HG03575 (cell line): ENCODE measurements around the gene ERGIC3.

Experiments used
- ATAC-seq: cut with Tn5 transposase; IDR thresholded peaks from one replicate; pipeline ENCODE4 v1.9.1; 2021; ENCODE audit not compliant: unreplicated experiment, insufficient number of reproducible peaks, low FRiP score; ENCODE audit errors: extremely low read depth

Gene ERGIC3

DNA sequence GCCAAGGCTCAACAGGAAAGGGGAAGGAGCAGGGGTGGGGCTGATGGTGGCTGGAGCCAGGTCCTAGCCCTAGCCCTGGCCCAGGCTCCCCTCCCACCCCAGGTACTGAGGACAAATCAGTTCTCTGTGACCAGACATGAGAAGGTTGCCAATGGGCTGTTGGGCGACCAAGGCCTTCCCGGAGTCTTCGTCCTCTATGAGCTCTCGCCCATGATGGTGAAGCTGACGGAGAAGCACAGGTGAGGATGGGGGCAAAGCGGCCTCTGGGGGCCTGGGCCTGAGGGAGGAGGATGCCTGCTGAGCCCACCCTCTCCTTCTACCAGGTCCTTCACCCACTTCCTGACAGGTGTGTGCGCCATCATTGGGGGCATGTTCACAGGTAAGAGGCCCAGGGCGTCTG, 15.0 kb downstream of the ERGIC3 start:
- ATAC-seq: no peak

- no peak for ATAC-seq
These were observed 16.6 kb downstream of the ERGIC3 start for GRCh38 chr20:35558451-35558850.

GRCh38 chr20:35559042-35559693, 17.3 kb downstream of the ERGIC3 start:
- ATAC-seq: no peak

GRCh38 chr20:35560105-35560511, 18.2 kb downstream of the ERGIC3 start:
- no peak for ATAC-seq

DNA sequence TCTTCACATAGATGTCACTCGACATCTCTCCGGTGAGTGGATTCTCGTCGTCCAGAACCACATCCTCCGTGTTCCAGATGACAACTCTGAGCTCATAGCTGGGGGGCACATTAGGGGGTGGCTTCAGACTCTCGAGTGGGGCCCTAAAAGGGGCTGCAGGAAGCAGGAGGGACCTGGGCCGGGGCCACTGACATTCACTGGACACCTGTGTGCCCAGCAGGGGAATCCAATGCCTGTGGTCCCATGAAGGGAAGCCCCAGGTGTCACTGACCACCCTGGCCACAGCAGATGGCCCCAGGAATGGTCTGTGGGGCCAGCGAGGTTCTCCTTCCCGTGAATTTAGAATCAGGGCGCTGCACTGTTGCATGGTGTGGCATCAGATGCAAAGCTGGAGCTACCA, 18.7 kb downstream of the ERGIC3 start:
- no peak for ATAC-seq

- no peak for ATAC-seq
These were observed 19.4 kb downstream of the ERGIC3 start for GRCh38 chr20:35561268-35561667.

DNA sequence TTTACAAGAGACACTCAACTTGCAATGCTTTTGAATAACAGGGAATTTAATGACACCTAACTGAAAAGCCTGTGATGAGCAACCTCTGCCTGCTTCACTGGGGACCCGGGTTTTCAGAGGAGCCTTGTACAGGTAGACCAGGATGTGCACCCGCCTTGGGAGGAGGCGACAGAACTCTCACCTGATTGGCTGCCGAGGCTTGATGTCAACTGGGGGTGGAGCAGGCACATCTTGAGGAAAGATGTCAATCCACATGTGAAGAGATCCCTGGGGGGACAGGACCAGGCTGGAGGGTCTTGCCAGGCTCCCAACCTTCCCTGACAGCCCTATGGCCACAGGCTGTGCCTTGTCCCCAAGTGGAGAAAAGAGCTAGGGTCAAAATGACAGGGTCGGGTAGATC, 19.8 kb downstream of the ERGIC3 start:
- ATAC-seq: no peak

DNA sequence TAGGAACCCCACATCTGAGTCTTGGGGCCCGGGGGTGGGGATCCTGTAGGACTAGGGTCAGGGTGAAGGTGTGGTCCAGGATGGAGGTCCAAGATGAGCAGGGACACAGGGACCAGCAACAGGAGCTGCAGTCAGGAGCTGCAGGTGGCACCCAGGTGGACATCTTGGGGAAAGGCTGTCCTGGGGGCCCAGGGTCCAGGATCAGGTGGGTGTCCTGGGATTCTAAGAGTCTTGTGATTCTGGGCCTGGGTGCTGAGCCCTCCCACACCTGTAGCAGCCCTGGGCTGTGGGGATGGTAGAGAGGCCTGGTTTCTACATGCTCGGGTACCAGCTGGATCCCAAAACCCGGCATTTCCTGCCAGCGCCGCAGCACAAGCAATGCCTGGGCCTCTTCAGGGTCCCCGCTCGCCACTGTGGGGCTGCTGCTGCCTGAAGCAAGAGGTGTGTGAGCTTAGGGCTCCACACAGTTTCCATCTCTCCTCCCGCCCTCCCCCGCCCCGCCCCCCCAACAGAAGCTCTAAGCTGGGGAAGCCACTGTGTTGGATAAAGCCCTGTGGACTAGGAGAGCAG, 20.7 kb downstream of the ERGIC3 start:
- ATAC-seq: no peak

- ATAC-seq: no peak
These were observed 22.0 kb downstream of the ERGIC3 start for GRCh38 chr20:35563834-35564233.

GRCh38 chr20:35564905-35565304, 23.0 kb downstream of the ERGIC3 start:
- ATAC-seq: no peak

GRCh38 chr20:35568645-35569044, 26.8 kb downstream of the ERGIC3 start:
- ATAC-seq: no peak

GRCh38 chr20:35571555-35571954, 29.7 kb downstream of the ERGIC3 start:
- ATAC-seq: no peak

- no peak for ATAC-seq
These were observed 31.0 kb downstream of the ERGIC3 start for GRCh38 chr20:35572838-35573237.

- no peak for ATAC-seq
These were observed 34.1 kb downstream of the ERGIC3 start for GRCh38 chr20:35575958-35576357.

GRCh38 chr20:35576816-35577215, 34.9 kb downstream of the ERGIC3 start:
- no peak for ATAC-seq

GRCh38 chr20:35578469-35578868, 36.6 kb downstream of the ERGIC3 start:
- ATAC-seq: no peak

DNA sequence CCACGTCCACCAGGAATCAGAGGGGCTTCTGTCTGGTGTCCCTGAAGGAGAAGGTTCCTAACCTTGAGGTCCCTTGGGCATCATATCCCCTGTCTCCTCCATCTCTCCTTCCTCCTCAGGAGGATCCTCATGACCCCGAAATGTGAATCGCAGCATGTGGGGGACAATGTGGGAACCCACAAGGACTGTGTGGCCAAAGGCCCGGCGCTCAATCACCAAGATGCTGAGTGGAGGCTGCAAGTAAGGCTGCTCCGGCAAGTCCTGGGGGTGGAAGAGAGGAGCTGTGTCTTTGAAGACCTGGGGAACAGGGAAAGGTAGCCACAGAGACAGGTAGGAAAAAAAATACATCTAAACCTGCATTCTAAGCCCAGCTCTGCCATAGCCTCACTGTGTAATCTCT, 37.3 kb downstream of the ERGIC3 start:
- no peak for ATAC-seq

- ATAC-seq: no peak
These were observed 40.3 kb downstream of the ERGIC3 start for GRCh38 chr20:35582131-35582530.

DNA sequence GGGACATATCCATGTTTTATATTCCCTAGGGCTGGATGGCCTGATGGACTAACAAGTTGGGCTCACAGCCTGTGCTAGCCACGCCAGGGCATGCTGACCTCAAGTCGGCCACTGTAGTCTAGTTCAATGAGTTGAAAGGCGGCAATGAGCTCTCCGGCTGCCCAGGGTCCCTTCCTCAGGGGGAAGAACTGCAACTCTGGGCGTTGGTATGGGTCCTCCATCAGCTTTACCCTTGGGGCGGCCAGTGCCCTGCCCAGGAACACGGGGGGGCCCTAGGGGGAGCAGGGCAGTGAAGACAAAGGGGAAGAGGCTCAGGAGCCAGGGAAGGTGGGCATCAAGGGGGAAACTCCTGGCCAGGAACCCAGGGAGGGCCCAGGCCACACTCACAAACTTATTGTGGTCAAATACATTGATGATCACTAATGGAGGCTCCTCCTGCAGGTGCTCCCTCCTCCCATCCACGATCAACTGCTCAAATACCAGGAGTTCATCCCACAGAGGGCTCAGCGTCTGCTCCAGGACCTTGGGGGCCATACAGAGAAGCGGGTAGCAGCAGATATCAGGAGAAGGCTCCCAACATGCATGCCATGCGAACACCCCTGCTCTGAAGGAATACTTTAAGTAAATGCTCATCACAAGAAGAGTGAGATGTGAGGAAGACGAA, 41.0 kb downstream of the ERGIC3 start:
- no peak for ATAC-seq
